Measurements from ENCODE around the gene UBR3.

UBR3 gene

GRCh38 chr2:170039401-170040172 is 212.3 kb downstream of the UBR3 start:
- in situ Hi-C loops (cut with MboI; ENCODE audit: low sequenced_read_pairs) = no loop called here

- in situ Hi-C loops (cut with MboI; ENCODE audit: low sequenced_read_pairs) = no loop called here
Measured at GRCh38 chr2:170044751-170045478, 217.7 kb downstream of the UBR3 start.

- in situ Hi-C loops (cut with MboI; ENCODE audit: low sequenced_read_pairs) = no loop called here
Measured at GRCh38 chr2:170047331-170048065, 220.2 kb downstream of the UBR3 start.

GRCh38 chr2:170052151-170052550 is 224.9 kb downstream of the UBR3 start:
- in situ Hi-C loops (cut with MboI; ENCODE audit: low sequenced_read_pairs) = no loop called here

GRCh38 chr2:170054997-170055396 is 227.7 kb downstream of the UBR3 start:
- in situ Hi-C loops (cut with MboI; ENCODE audit: low sequenced_read_pairs) = no loop called here

GRCh38 chr2:170056900-170057299 is 229.6 kb downstream of the UBR3 start:
- in situ Hi-C loops (cut with MboI; ENCODE audit: low sequenced_read_pairs) = no loop called here

GRCh38 chr2:170063456-170064235 is 236.4 kb downstream of the UBR3 start:
- in situ Hi-C loops (cut with MboI; ENCODE audit: low sequenced_read_pairs) = no loop called here

GRCh38 chr2:170070778-170071177 is 243.5 kb downstream of the UBR3 start:
- in situ Hi-C loops (cut with MboI; ENCODE audit: low sequenced_read_pairs) = no loop called here

- in situ Hi-C loops (cut with MboI; ENCODE audit: low sequenced_read_pairs) = no loop called here
Measured at GRCh38 chr2:170073288-170073687, 246.0 kb downstream of the UBR3 start.

- in situ Hi-C loops (cut with MboI; ENCODE audit: low sequenced_read_pairs) = no loop called here
Measured at GRCh38 chr2:170076189-170076588, 248.9 kb downstream of the UBR3 start.

GRCh38 chr2:170077830-170078569 is 250.7 kb downstream of the UBR3 start:
- in situ Hi-C loops (cut with MboI; ENCODE audit: low sequenced_read_pairs) = no loop called here

GRCh38 chr2:170084820-170085491 is 257.7 kb downstream of the UBR3 start:
- in situ Hi-C loops (cut with MboI; ENCODE audit: low sequenced_read_pairs) = no loop called here

- in situ Hi-C loops (cut with MboI; ENCODE audit: low sequenced_read_pairs) = no loop called here
Measured at GRCh38 chr2:170086117-170086688, 258.9 kb downstream of the UBR3 start.

- in situ Hi-C loops (cut with MboI; ENCODE audit: low sequenced_read_pairs) = no loop called here
Measured at GRCh38 chr2:170086751-170087412, 259.6 kb downstream of the UBR3 start.

- in situ Hi-C loops (cut with MboI; ENCODE audit: low sequenced_read_pairs) = no loop called here
Measured at GRCh38 chr2:170087413-170087793, 260.1 kb downstream of the UBR3 start.

- in situ Hi-C loops (cut with MboI; ENCODE audit: low sequenced_read_pairs) = no loop called here
Measured at GRCh38 chr2:170088776-170089175, 261.5 kb downstream of the UBR3 start.

GRCh38 chr2:170090229-170090628 is 263.0 kb downstream of the UBR3 start:
- in situ Hi-C loops (cut with MboI; ENCODE audit: low sequenced_read_pairs) = no loop called here

GRCh38 chr2:170091436-170091835 is 264.2 kb downstream of the UBR3 start:
- in situ Hi-C loops (cut with MboI; ENCODE audit: low sequenced_read_pairs) = no loop called here
